Activated CD8-positive, alpha-beta memory T cell treated with anti-CD3 and anti-CD28 coated beads for 1 hour (primary cell): ENCODE measurements around the gene MCTP1.
"Not testable (repeated sequence)": the region's sequence is repeated elsewhere in the genome, so short reads cannot be mapped to it uniquely, and the experiment has no call there.

Experiments
- DNase-seq, 2 donors: peaks; one replicate each; pipeline ENCODE4 v3.0.0-alpha.2; 2020; ENCODE audit warnings: low read depth in 1 of 2; ENCODE audit errors: extremely low read depth in 1 of 2

The MCTP1 gene

DNA sequence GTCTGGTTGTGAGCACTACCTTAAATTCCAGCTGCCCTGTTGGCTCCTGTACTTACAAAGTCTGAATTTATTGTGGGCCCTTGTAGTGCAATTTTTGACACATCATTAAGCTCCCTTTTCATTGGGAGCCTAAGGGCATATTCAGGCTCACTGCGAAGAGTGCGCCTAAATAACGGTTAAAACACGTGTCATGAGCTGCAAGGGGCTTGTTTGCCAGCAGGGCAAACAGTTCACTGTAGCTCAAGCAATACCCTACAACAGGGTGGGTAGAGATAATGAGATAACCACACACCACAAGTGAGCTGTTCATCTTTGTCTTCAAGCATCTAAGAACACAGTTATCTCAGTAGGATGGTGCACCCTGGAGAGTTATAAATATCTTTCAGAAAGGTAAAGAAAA lies 452.2 kb downstream of the MCTP1 start:
- DNase-seq = no peak

DNA sequence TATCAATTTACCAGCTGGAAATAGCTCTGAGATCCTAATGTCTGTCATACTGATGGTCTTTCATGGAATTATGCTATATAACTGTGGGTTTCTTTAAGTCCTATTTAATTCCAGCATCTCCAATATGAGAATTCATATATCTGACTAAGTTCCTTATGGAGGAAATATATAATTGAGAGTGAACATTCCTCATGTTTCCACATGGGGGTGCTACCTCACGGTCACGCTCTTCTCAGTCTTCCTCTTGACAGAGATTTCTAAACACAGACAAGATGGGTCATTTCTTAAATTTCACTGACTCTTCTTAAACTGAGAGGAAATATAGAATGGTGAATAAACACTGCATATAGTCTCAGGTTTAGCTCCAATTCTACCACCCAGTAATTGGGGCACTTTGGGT lies 454.4 kb downstream of the MCTP1 start:
- no peak for DNase-seq

DNA sequence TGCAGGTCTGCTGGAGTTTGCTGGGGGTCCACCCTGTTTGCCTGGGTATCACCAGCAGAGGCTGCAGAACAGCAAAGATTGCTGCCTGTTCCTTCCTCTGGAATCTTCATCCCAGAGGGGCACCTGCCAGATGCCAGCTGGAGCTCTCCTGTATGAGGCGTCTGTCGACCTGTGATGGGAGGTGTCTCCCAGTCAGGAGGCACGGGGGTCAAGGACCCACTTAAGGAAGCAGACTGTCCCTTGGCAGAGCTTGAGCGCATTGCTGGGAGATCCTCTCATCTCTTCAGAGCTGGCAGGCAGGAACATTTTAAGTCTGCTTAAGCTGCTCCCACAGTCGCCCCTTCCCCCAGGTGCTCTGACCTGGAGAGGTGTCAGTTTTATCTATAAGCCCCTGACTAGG lies 456.7 kb downstream of the MCTP1 start:
- not testable (repeated sequence) for DNase-seq

DNA sequence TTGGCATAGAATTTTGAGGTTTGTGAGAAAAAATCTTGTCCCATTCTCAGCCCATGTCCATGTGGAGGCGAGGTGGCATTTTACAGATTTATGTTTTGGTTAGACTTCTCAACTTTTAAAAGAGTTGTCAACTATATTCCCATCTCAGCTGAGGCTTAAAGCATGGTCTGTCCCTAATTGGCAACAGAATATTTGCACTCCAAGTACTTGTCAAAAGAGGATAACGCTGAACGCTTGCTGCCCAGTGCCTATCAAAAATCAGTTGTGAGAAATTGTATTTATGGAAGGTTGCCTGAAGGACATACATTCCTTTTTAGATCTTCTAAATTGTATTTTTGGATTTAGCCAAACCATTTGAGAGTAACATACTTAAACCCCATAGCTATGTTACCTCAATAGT lies 464.4 kb downstream of the MCTP1 start:
- DNase-seq = no peak

DNA sequence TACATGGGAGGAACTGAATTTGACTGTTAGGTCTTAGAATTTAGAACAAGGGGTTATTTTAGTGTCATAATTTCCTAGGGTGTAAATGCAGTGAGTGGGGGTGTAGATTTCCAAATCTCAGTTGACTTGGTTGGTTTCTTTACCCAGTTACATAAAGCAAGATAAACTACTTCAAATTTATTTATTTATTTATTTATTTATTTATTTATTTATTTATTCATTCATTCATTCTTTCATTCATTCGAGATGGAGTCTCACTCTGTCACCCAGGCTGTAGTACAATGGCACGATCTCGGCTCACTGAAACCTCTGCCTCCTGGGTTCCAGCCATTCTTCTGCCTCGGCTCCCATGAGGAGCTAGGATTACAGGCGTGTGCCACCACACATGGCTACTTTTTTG lies 466.0 kb downstream of the MCTP1 start:
- no peak for DNase-seq

DNA sequence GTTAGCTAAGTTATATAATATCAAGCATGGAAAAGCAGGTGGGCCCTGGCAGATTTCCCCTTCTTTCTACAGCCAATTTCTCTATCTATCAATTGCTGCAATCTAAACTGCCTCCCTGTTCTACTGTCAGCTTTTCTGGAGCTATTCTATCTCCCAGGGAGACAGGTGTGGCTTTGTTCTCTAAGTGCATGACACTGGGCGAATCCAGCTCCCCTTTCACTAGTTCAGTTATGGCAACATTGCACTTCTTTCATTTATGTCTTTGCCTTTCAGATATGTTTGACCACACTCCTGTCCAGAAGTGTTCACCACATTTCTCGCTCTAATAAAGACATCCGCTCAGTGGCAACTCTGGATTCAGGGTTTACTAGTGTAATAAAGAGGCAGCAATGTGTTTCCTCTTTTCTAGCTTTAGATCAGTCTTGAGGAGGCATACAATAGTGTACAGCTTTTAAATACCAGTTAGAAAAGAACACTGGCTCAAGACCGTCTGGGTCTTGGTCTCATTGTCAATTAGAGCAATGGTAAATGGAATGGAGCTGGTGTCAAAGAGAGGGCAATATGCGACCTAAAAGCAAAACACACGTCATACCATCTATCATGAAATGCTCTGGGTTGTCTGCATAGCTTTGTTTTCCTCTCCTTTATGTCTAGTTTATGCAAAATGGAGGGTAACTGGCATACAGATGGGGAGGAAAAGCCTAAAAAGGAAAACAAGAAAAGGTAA lies 469.4 kb downstream of the MCTP1 start:
- no peak for DNase-seq

DNA sequence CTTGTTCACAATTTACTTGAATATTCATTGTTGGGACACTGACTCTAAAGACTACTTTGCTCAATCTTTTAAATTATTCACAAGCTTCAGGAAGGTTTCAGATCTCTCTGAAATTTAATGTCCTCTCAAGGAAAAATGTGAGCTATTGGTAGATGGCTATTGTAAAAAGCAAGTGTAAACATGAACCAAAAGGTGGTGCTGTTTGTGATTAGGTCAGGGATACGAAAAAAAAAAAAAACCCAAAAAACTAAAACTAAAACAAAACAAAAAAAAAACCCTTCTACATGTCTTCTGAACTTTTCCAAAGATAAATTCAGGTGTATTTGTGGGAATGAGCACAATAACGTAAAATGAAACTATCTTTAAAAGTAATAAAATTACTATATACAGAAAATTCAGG lies 472.7 kb downstream of the MCTP1 start:
- DNase-seq = no peak

DNA sequence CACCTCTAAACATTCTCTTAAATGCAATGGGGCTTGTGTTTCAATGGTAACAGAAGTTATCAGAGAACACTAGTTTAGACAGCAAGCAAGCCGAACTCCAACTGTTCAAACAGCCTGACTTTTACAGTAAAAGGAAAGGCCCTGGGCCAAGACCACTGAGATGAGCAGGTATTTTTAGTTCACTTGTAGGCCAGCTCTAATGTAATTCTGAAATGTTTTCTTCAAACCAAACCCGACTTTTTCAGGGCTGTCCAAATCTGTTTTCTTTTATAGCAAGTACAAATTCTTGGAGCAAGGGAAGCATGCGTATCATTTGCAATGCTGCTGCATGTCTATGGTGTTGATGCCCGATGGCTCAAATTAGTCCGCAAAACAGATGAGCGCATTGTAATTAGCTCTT lies 473.6 kb downstream of the MCTP1 start:
- no peak for DNase-seq

DNA sequence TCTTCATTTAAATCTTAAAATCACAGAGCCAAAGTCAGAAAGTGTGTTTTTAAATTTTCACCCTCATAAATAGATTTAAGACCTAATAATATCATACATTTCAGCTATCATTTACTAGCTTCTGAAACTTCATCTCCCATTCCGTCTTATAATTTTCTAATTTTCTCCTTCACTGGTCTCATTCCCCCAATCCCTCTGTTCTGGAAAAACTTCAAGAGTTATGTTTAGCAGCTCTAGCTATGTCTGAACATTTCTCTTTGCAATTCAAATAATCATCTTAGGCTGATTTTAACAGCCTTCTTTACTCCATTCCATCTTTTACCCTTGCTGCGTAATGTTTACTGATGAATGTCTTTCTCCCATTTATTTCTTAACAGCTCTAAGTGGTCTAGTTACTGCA lies 474.0 kb downstream of the MCTP1 start:
- DNase-seq = no peak

DNA sequence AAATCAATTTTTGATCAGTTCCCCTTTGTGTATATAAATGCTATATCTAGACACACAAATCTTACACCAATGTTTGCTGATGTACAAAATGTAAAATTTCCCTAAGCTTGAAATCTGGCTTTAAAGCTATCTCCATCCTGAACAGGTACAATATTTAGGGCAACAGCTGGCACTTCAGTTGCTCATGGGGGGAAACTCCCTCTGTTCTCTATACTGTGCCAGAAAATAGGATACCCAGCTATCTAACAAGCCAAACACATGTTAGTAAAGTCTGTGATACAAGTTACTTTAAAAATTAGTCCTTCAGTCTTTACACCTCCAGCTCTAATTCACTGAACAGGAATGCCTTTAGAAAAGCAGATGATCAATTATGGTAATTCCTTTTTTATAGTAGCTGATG lies 474.6 kb downstream of the MCTP1 start:
- no peak for DNase-seq

DNA sequence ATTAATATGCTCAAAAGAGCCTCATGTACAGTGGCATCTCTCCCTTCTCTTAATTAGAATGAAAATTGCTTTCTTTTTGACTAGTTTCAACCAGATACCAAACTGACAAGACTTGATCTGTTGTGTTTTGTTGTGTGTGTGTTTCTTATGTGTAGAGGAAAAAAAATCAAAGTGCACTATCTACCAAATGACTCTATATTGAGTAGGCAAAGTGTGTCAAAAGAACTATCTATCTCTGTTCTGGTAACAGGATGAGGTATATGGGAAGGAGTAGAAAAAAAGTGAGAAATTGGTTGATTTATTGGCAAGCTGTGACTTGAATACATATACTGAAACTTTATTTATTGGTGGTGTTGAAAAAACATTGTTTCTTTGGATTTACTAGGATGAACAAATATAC lies 476.4 kb downstream of the MCTP1 start:
- DNase-seq = no peak

DNA sequence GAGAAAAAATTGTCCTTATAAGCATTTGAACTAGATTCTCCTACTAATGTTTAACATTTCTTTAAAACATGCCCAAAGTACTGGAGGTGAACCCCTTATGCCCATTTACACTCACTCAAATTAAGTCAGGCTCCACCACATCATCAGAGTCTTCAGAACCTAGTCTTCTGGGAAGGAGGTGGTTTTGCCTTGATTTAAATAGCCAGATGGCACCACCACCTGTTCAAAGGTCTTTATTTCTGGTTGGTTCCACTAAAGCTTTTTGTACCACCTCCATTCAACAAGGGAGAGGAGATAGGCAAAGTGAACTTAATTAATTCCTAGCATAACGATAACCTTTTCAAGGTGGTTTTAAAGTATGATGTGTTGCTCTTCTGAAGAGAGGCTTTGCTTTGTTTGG lies 476.9 kb downstream of the MCTP1 start:
- DNase-seq = no peak

DNA sequence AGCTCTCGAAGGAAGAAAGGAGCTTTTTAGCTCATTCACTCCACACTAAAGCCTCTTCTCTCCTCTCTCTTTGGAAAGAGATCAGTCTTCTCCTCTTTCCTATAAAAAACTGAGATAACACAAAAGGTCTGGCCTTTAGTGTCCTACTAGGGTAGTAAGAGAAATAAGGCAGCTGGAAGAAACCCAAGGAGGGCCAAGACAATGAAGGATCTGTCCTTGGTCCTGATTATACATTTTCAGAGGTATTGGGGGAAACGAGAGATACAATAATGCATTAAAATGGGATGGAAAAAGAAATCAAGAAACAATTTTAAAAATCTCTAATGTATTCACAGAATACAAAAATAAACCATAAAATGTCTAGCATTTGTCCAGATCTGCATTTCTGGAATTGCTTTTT lies 482.4 kb downstream of the MCTP1 start:
- DNase-seq = no peak

DNA sequence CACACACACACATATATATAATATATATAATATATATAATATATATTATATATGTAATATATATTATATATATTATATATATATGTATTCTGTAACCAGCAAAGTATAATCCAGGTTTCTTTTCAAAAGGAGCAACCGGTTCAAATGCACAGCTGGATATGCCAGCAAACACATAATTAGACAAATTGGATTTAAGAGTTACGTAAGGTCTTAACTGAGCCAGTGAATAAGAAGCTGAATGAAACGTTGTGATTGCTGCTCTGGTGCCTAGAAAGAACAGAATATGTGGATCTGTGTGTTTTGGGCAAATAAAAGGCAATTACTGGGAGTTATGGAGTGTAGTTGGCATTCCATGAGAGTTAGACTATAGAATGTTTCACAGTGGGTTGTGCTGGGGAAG lies 488.3 kb downstream of the MCTP1 start:
- no peak for DNase-seq

DNA sequence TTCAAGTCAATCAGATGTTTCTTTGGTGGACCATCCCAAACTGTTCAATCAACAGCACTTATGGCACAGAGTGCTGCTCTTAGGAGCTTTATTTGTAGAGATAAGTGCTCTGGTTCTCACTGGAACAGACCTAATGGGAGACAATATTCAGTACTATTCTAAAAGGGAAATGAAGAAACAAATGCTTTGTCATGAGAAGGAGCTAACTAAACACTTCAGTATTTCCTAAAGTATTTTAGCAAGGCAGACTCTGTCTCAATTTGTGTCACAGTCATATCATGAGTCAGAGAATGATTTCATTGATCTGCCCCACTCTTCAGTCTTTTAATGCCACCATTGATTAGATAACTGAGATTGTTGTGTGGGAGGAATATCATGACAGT lies 491.1 kb downstream of the MCTP1 start:
- no peak for DNase-seq

DNA sequence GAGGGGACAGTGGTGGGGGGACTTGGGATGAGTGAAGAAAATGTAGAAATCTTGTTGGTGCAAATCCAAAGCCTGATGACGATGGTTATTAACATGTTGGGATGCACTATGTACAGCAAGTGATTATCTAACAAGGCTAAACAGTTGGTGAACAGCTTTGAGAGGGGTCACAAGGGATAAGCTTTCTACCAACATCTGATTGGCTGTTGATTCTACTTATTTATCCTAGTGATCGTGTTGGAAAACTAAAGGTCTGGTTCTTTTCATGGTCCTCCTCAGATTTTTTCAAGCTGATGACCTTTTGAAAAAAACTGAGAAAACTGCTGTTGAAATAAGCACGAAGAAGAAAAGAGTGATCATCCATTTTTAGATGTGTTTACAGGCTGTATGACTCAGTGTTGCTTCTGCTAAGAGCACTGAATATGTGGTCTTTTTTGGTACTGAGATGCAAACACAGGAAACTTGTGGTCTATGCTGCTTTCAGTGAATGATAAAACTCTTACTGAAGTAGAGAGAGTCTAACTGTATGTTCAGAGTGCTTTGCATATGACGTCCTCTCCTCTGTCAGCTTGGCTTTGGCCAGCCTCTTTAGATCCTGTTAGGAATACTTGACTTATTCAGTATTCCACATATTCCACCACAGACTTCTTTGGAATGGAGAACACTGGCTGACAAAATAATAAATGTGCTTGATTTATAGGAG lies 491.6 kb downstream of the MCTP1 start:
- DNase-seq = no peak

DNA sequence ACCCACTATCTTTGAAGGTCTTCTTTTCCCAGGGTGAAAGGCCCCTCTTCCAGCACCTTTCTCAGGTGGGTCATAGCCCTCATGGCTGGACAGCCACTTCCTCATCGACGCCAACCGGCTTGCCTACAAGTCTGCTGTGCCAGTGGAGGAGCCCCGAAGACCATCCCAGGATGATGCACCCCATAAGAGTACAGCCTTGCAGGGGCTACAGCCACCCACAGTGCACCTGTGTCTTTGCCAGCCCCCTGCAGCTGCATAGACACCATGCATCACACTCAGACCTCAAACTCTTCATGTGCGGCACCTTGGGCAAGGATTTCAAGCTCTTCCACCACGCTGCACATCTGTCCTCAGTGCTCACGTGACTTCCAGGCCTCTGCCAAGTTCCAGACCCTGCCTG lies 493.1 kb downstream of the MCTP1 start:
- no peak for DNase-seq

DNA sequence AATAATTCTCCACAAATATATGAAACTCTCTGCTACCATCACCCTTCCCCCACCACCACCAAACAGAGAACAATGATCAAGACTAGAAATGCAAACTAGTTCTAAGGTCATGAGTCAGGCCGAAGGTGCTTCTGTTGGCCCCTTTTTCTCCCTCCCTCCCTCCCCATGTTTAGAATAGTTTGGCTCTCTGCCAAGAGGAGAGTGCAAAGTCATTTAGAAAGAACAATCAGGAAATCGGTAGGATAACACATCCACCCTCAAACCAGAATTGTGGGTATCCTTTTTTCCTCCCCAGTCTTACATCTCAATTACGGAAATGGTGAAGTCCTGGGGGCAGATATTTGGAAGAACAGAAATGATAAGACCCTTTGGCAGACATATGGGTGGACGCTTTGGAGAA lies 496.4 kb downstream of the MCTP1 start:
- DNase-seq = no peak

DNA sequence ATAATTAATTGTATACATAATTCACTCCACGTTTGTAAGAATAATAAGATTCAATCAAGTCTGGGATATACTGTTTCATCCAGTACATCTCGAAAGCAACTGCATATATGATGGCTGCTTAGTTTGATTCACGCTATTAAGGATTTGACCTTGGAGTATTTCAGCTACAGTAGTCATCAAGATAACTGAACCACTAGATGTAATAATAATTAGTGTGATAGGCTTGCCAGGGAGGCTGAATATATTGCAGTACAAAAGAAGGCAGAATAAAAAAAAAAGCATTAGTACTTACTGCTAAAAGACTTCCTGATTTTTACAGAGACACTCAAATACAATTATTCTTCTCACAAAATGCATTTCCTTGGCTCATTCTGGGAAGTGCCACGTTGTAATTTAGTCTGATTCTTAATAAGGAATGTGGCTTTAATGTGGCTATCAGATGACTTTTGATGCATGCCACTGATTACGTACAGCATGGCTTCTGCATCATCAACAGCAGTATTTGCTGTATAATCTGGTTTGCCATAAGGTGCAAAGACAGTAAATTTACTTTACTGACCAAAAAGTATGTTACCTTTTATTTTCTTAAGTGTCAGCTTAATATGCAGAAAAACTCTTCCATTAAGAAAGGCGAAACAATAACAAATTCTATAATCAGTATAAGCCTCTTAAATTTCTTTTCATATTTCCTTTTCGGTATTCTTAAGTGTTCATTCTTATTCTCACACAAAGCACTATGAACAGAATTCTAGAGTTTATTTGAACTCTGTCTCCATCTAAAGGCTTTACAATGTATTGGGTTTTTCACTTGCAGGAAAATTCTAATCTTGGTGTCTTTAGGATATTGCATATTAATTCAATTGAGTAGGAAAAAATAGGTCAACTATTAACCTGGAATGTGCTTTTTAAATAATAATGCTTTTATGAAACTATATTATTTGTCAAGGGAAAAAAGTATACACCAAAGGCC lies 500.1 kb downstream of the MCTP1 start:
- DNase-seq = no peak

DNA sequence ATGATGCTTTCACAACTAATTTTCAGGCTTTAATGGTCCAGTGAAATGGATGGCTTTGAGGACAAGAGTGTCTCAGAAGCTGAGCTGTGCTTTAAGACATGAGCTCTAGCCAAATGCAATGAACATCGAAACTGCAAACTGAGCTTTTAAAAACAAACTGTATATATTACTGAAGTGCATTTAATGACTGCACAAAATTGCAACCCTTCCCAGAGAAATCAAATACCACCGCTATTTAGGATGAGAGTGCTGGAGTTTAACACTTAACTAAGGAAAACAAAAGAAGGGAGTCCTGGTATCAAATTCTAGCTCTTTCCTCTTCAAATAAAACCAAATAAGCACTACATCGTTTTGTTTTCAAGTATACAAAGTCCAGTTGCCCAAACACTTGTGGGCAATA lies 502.5 kb downstream of the MCTP1 start:
- no peak for DNase-seq

DNA sequence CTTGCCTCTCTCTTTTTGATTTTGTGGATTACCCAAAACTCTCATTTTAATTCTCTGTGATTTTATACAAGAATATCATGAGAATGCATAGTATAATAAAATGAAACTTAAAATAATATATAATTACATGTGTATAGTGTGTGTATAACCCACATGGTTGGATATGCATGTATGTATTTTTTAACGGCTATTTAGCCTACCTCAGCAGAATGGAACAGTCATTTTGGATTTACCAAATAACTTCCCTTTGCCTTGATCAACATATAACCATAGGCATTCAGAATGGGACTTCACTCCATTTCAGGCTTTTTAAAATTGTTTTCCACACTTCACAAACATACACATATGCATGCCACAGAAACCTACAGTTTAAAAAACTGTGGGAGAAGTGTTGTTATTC lies 505.2 kb downstream of the MCTP1 start:
- no peak for DNase-seq

DNA sequence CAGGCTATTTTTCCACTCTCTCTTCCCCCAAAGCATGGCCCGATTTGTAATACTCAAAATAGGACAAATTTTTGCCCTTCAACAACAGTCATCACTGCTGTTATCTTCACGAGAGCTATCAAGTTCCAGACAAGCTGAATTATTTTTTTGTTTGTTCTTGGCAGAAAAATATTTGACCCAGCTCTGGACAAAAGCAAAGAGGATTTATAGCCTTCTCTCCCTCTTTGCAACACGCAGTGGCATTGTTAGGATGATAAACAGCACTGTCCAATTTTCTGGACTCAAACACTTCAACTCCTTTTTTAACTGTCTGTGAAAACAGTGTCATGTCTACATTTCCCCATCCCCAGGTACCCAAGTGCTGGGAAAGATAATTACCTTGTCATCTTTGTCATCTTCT lies 506.2 kb downstream of the MCTP1 start:
- DNase-seq = no peak
